Activated CD4-positive, alpha-beta memory T cell treated with anti-CD3 and anti-CD28 coated beads, Interleukin-2, amount 10 ng/mL, durations not matched to agents 7 days and 5 days (primary cell): ENCODE results near the gene OLFM3. TPM values are rescaled to one million over a fixed set of nuclear protein-coding genes. Genes with fewer than 3 reads are reported as not detected.

Experiments
- CTCF ChIA-PET: fragments of 350-600 bp; sonication (Branson Sonifier 250); formaldehyde crosslinking; loops from one replicate; lab custom pipeline; 2021; ENCODE audit warnings: antibody characterized with exemption, inconsistent platforms; lab: Charles Lee
- POLR2A ChIA-PET: fragments of 350-600 bp; sonication (Branson Sonifier 250); formaldehyde crosslinking; loops from one replicate; lab custom pipeline; 2021; ENCODE audit warnings: antibody characterized with exemption; lab: Charles Lee
- DNase-seq: peaks from one replicate; pipeline ENCODE4 v3.0.0-alpha.2; 2020
- H3K27ac Mint-ChIP-seq: one replicate; pipeline ENCODE4 v1.8.0; 2021; ENCODE audit warnings: mild to moderate bottlenecking, mixed read lengths
- H3K27me3 Mint-ChIP-seq: one replicate; pipeline ENCODE4 v1.8.0; 2021; ENCODE audit warnings: mixed read lengths
- H3K36me3 Mint-ChIP-seq: one replicate; pipeline ENCODE4 v1.8.0; 2021; ENCODE audit warnings: low read depth, mixed read lengths
- H3K4me1 Mint-ChIP-seq: one replicate; pipeline ENCODE4 v1.8.0; 2021; ENCODE audit warnings: mixed read lengths
- H3K4me3 Mint-ChIP-seq: one replicate; pipeline ENCODE4 v1.8.0; 2021; ENCODE audit warnings: mild to moderate bottlenecking, mixed read lengths
- H3K9me3 Mint-ChIP-seq: one replicate; pipeline ENCODE4 v1.8.0; 2021; ENCODE audit warnings: mixed read lengths
- total RNA-seq, 2 experiments: library from RNA; stranded (reverse); gene quantifications; one replicate each; pipeline ENCODE4 v1.2.3, GENCODE V29; 2021

The OLFM3 gene
- not detected for total RNA-seq

GRCh38 chr1:101996825-101997465 lies at the start of gene OLFM3:
TSS of gene OLFM3 (minus strand) at chr1:101996926.
- no peaks in the 10 kb centered on the region for H3K9me3 Mint-ChIP-seq
- peaks cover 4% of the 10 kb centered on the region for H3K27me3 Mint-ChIP-seq
- POLR2A ChIA-PET: no interaction called here
- CTCF ChIA-PET: no interaction called here
- H3K36me3 Mint-ChIP-seq: no peaks in the 10 kb centered on the region
- H3K4me1 Mint-ChIP-seq: no peaks in the 10 kb centered on the region
- H3K4me3 Mint-ChIP-seq: no peak within 1 kb of the TSS
- H3K27ac Mint-ChIP-seq: no peak within 1 kb of the TSS
- no peak for DNase-seq

GRCh38 chr1:102045752-102046151 lies 49.0 kb upstream of the OLFM3 start:
- POLR2A ChIA-PET: no interaction called here
- no peaks in the 10 kb centered on the region for H3K27me3 Mint-ChIP-seq
- CTCF ChIA-PET: no interaction called here
- DNase-seq: no peak
- no peaks in the 10 kb centered on the region for H3K4me1 Mint-ChIP-seq
- no peak overlapping the region for H3K27ac Mint-ChIP-seq
- H3K36me3 Mint-ChIP-seq: no peaks in the 10 kb centered on the region
- no peak overlapping the region for H3K4me3 Mint-ChIP-seq
- H3K9me3 Mint-ChIP-seq: peaks cover 2% of the 10 kb centered on the region

GRCh38 chr1:102032534-102032933 lies 35.8 kb upstream of the OLFM3 start:
- H3K36me3 Mint-ChIP-seq: no peaks in the 10 kb centered on the region
- H3K27me3 Mint-ChIP-seq: no peaks in the 10 kb centered on the region
- ChIA-PET POLR2A (no interaction called here), CTCF (no interaction called here)
- no peaks in the 10 kb centered on the region for H3K4me1 Mint-ChIP-seq
- H3K9me3 Mint-ChIP-seq: no peaks in the 10 kb centered on the region
- DNase-seq: no peak
- H3K27ac Mint-ChIP-seq: no peak overlapping the region
- no peak overlapping the region for H3K4me3 Mint-ChIP-seq

- POLR2A ChIA-PET: no interaction called here
- Mint-ChIP-seq H3K27ac (no peak overlapping the region), H3K4me1 (no peaks in the 10 kb centered on the region), H3K9me3 (peaks cover 2% of the 10 kb centered on the region), H3K4me3 (no peak overlapping the region), H3K36me3 (no peaks in the 10 kb centered on the region), H3K27me3 (no peaks in the 10 kb centered on the region)
- no peak for DNase-seq
- CTCF ChIA-PET: no interaction called here
These were observed 22.8 kb upstream of the OLFM3 start for GRCh38 chr1:102019530-102019929.

- Mint-ChIP-seq H3K9me3 (no peaks in the 10 kb centered on the region), H3K27ac (no peak overlapping the region), H3K27me3 (no peaks in the 10 kb centered on the region), H3K36me3 (no peaks in the 10 kb centered on the region), H3K4me3 (no peak overlapping the region), H3K4me1 (no peaks in the 10 kb centered on the region)
- DNase-seq: no peak
- ChIA-PET CTCF (no interaction called here), POLR2A (no interaction called here)
These were observed 19.0 kb upstream of the OLFM3 start for GRCh38 chr1:102015728-102016127.

- Mint-ChIP-seq H3K4me1 (no peaks in the 10 kb centered on the region), H3K27me3 (no peaks in the 10 kb centered on the region), H3K4me3 (no peak overlapping the region), H3K36me3 (no peaks in the 10 kb centered on the region), H3K9me3 (no peaks in the 10 kb centered on the region), H3K27ac (no peak overlapping the region)
- ChIA-PET CTCF (no interaction called here), POLR2A (no interaction called here)
- no peak for DNase-seq
These were observed 5.3 kb upstream of the OLFM3 start for GRCh38 chr1:102002057-102002456.

GRCh38 chr1:101995984-101996745 lies 561 bp downstream of the OLFM3 start:
- CTCF ChIA-PET: no interaction called here
- no peaks in the 10 kb centered on the region for H3K4me1 Mint-ChIP-seq
- POLR2A ChIA-PET: no interaction called here
- peaks cover 4% of the 10 kb centered on the region for H3K27me3 Mint-ChIP-seq
- no peak overlapping the region for H3K27ac Mint-ChIP-seq
- no peaks in the 10 kb centered on the region for H3K9me3 Mint-ChIP-seq
- no peaks in the 10 kb centered on the region for H3K36me3 Mint-ChIP-seq
- DNase-seq: no peak
- no peak overlapping the region for H3K4me3 Mint-ChIP-seq

- CTCF ChIA-PET: no interaction called here
- no peak for DNase-seq
- Mint-ChIP-seq H3K27ac (no peak overlapping the region), H3K4me3 (no peak overlapping the region), H3K27me3 (peaks cover 4% of the 10 kb centered on the region), H3K36me3 (no peaks in the 10 kb centered on the region), H3K4me1 (no peaks in the 10 kb centered on the region), H3K9me3 (no peaks in the 10 kb centered on the region)
- POLR2A ChIA-PET: no interaction called here
These were observed 3.0 kb downstream of the OLFM3 start for GRCh38 chr1:101993710-101994109.

- H3K36me3 Mint-ChIP-seq: no peaks in the 10 kb centered on the region
- no peak for DNase-seq
- H3K27me3 Mint-ChIP-seq: peaks cover 4% of the 10 kb centered on the region
- ChIA-PET CTCF (no interaction called here), POLR2A (no interaction called here)
- no peaks in the 10 kb centered on the region for H3K4me1 Mint-ChIP-seq
- H3K4me3 Mint-ChIP-seq: no peak overlapping the region
- H3K27ac Mint-ChIP-seq: no peak overlapping the region
- H3K9me3 Mint-ChIP-seq: no peaks in the 10 kb centered on the region
These were observed 3.7 kb downstream of the OLFM3 start for GRCh38 chr1:101992821-101993575.

GRCh38 chr1:101980974-101981373 lies 15.8 kb downstream of the OLFM3 start:
- Mint-ChIP-seq H3K4me1 (no peaks in the 10 kb centered on the region), H3K4me3 (no peak overlapping the region)

GRCh38 chr1:101977266-101977665 lies 19.5 kb downstream of the OLFM3 start:
- Mint-ChIP-seq H3K27me3 (no peaks in the 10 kb centered on the region), H3K4me3 (no peak overlapping the region), H3K4me1 (no peaks in the 10 kb centered on the region), H3K27ac (no peak overlapping the region), H3K36me3 (no peaks in the 10 kb centered on the region), H3K9me3 (no peaks in the 10 kb centered on the region)
- ChIA-PET CTCF (no interaction called here), POLR2A (no interaction called here)
- DNase-seq: no peak

More at GRCh38 chr1:101980974-101981373, 15.8 kb downstream of the OLFM3 start:
- no peak for DNase-seq
- Mint-ChIP-seq H3K36me3 (no peaks in the 10 kb centered on the region), H3K27ac (no peak overlapping the region), H3K9me3 (no peaks in the 10 kb centered on the region), H3K27me3 (no peaks in the 10 kb centered on the region)
- ChIA-PET POLR2A (no interaction called here), CTCF (no interaction called here)

GRCh38 chr1:101976161-101976560 lies 20.6 kb downstream of the OLFM3 start:
- ChIA-PET POLR2A (no interaction called here), CTCF (no interaction called here)
- H3K27ac Mint-ChIP-seq: no peak overlapping the region
- no peak for DNase-seq
- no peaks in the 10 kb centered on the region for H3K36me3 Mint-ChIP-seq
- no peaks in the 10 kb centered on the region for H3K4me1 Mint-ChIP-seq
- no peak overlapping the region for H3K4me3 Mint-ChIP-seq
- H3K27me3 Mint-ChIP-seq: no peaks in the 10 kb centered on the region
- H3K9me3 Mint-ChIP-seq: no peaks in the 10 kb centered on the region

- no peak for DNase-seq
- no peaks in the 10 kb centered on the region for H3K36me3 Mint-ChIP-seq
- no peaks in the 10 kb centered on the region for H3K27me3 Mint-ChIP-seq
- no peak overlapping the region for H3K4me3 Mint-ChIP-seq
- no peaks in the 10 kb centered on the region for H3K4me1 Mint-ChIP-seq
- CTCF ChIA-PET: no interaction called here
- POLR2A ChIA-PET: no interaction called here
- no peaks in the 10 kb centered on the region for H3K9me3 Mint-ChIP-seq
- no peak overlapping the region for H3K27ac Mint-ChIP-seq
These were observed 21.4 kb downstream of the OLFM3 start for GRCh38 chr1:101975371-101975770.
